ENCODE data around the gene AMMECR1.

DNA sequence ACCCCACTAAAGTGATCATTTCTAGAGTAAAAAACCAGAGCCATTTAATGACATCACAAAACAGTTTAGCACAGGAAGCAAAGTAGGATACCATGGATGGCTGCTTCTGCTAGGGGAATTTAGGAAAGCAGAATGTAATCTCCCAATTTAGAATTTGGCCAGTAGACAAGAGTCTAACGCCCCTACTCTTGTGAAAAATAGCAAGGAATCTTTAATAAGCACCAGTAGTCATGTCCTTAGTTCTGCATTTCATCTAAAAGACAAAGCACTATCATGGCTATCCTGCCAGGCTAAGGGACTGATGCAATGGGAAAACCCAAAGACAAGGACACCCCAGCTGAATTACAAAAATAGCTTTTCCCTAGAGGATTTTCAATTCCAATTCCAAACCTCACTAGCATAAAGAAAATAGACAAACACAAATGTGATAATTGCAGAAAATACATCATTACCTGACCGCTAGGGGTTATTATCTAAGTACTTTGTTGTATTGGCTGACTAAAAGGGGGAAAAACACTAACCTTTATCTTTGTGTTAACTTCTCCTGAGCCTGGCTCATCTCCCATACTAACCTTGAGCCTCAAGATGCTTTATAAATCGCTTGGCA lies 2.6 kb upstream of the AMMECR1 start:
- TF ChIP-seq, protein P1, sequence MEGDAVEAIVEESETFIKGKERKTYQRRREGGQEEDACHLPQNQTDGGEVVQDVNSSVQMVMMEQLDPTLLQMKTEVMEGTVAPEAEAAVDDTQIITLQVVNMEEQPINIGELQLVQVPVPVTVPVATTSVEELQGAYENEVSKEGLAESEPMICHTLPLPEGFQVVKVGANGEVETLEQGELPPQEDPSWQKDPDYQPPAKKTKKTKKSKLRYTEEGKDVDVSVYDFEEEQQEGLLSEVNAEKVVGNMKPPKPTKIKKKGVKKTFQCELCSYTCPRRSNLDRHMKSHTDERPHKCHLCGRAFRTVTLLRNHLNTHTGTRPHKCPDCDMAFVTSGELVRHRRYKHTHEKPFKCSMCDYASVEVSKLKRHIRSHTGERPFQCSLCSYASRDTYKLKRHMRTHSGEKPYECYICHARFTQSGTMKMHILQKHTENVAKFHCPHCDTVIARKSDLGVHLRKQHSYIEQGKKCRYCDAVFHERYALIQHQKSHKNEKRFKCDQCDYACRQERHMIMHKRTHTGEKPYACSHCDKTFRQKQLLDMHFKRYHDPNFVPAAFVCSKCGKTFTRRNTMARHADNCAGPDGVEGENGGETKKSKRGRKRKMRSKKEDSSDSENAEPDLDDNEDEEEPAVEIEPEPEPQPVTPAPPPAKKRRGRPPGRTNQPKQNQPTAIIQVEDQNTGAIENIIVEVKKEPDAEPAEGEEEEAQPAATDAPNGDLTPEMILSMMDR (IDR thresholded peaks at IDR 0.05) = no peak
- TF ChIP-seq POLR2AphosphoS5 (IDR thresholded peaks at IDR 0.05) = no peak

All from prostate gland (tissue), 2 donors.